Retinal pigment epithelial cell (primary cell): ENCODE measurements around the gene LMO2.

Experiments
- DNase-seq: peaks from one replicate; pipeline ENCODE4 v3.0.0-alpha.2; 2010; ENCODE audit warnings: low read depth
- H3K4me3 ChIP-seq: 2 replicates; pipeline ENCODE4 v1.5.1; 2011; ENCODE audit warnings: mild to moderate bottlenecking, low read length, control low read depth, moderate library complexity
- CTCF ChIP-seq: conservative IDR thresholded peaks from 2 replicates; pipeline ENCODE4 v1.5.1; 2011; ENCODE audit warnings: low read depth, low read length, control low read depth, inconsistent platforms

LMO2 gene

DNA sequence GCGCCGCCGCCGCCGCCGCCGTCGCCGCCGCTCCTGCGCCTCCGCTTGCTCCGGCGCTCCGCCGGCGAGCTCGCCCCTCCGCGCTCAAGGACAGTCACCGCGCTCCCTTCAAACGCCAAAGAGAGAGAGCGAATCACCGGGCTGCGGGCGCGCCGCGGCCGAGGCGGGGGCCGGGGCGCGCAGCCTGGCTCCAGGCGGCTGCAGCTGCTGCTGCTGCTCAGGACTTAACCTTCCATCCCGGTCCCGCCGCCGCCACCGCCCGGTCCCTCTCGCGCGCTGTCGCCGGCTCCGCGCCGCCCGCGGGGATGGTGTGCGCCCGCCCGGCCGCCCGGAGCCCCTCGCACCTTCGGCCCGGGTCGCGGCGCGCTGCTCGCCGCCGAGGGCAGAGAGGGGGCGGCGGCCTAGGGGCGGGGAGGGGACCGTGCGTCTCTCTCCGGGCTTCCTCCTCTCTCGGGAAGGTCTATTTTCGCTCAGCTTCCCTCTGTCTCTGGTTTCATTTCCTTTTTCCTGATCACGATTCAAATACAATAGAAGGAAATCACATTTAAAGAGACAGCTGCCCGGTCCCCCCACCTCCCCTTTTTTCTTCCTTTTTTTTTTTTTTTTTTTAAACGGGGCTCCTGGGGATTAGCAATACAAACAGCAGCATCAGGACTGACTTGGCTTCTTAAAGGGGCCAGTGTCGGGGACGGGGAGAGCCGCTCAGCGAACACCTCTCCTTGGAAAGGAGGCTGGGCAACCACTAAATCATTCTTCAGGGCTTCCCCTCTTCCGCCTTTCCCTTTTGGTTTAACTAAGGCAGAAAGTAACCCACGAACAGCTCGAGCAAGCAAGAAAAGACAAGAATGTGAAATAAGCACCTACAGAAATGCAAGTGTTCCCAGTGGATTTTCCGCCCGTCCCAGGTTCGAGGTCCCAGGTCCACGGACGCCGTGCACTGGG lies 22.1 kb downstream of the LMO2 start:
- H3K4me3 ChIP-seq, result peak overlapping the region; percentile 49
- no peak for DNase-seq
- TF ChIP-seq CTCF, result no peak

- no peak for TF ChIP-seq CTCF
- peak overlapping the region; percentile 20 for H3K4me3 ChIP-seq
- no peak for DNase-seq
Observed at GRCh38 chr11:33868647-33869461, 23.0 kb downstream of the LMO2 start.

DNA sequence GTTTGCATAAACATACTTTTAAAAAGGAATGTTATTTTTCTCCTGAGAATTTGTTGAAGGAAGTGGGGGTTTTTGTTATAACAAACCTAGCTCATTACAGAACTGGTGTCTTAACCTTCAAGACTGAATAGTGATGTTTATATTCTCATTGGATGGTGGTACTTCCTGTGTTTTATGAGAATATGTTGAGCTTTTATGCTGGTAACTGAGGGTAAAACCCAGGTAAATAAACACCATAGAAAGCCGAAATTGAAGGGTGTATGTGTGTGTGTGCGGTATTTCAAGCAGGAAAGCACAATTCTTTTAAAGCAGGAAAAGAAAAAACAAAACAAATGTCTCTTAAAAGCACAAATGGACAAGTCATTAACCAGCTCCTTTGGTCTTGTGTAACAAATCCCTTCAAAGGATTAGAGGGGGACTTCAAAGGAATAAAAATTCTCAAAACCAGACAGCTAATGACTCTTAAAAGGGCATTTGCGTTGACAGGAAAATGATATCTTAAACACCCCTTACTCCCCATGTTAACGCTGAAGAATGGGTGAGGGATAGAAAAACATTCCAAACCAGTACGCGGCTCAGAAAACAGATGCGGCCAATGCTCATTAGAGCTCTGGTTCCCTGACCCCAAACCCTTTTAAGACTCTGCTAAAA lies 23.8 kb downstream of the LMO2 start:
- no peak for DNase-seq
- no peak for TF ChIP-seq CTCF
- H3K4me3 ChIP-seq, result no peak overlapping the region

DNA sequence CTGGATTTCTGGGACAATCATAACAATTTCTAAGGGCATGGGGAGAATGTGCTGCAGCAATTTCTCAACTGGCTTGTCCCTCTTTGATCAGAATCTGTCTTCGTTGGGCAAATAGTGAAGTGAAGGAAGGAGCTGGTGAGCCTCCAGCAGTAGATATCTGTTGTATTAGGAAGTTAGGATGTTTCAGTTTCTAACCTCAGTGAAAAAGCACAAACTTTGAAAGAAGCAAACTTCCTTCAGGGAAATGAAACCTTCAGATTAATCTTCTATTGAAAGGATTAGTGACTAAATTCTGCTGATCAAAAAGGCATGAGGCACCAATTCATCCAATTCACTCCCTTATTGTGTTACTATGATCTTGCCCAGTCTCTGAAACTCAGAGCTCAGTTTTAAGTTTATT lies 24.3 kb downstream of the LMO2 start:
- no peak for DNase-seq
- TF ChIP-seq CTCF, result no peak
- no peak overlapping the region for H3K4me3 ChIP-seq

- no peak for DNase-seq
- H3K4me3 ChIP-seq, result no peak overlapping the region
- TF ChIP-seq CTCF, result no peak
Observed at GRCh38 chr11:33866936-33867335, 24.9 kb downstream of the LMO2 start.

DNA sequence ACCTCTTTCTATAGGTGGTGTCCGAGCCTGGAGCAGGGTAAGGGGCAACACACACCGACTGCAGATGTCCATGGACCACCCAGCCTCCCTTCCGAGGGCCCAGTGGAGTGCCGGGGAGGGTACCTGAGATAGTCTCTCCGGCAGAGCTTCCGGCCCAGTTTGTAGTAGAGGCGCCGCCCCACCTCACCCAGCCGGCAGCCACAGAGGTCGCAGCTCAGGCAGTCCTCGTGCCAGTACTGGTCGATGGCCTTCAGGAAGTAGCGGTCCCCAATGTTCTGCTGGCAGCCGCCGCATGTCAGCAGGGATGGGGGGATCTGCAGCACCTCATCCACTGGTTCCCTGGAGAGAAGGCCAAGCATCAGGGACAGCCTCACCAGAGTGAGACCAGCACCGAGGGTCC lies 27.4 kb downstream of the LMO2 start:
- H3K4me3 ChIP-seq, result no peak overlapping the region
- no peak for DNase-seq
- TF ChIP-seq CTCF, result no peak
